ENCODE measurements around the gene CORO2B. TPM values are rescaled to one million over a fixed set of nuclear protein-coding genes. Genes with fewer than 3 reads are reported as not detected.

CORO2B gene
- polyA plus RNA-seq, 1 of the 3 experiments (the other 2 are of a cell fraction) = 3.6 TPM

DNA sequence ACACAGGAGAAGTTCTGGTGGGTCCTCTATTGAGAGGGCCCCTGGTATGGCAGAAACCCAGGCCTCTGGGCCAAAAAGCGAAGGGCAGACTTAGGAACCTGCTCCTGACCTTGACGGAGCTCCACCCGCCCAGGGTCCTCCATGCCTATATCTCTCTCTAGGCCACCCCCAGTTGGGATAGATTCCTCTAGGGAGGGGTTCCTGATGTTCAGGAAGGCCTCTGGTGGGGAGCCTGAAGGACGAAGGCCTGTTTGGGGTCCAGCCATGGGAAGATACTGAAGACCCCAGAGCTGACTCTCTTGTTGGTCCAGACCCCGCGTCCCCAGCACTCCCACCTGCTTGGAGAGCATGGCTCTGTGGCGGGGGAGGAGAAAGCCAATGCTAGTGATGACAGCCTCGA lies 104.2 kb downstream of the CORO2B start:
- Histone ChIP-seq H3K36me3 (replicated peaks in 1 of 2; ENCODE audit: control insufficient read depth in 1 of 2, insufficient read depth in 2 of 2, low read length in 1 of 2) (no peaks in the 10 kb centered on the region), H3K9ac (no peak overlapping the region), H3K9me3 (no peaks in the 10 kb centered on the region), H3K4me3 (ENCODE audit: low read depth in 2 of 2, low read length in 1 of 2) (no peak overlapping the region), H3K79me2 (ENCODE audit: insufficient read depth) (no peaks in the 10 kb centered on the region), H2AFZ (ENCODE audit: low read depth) (no peak overlapping the region), H3K4me2 (no peak overlapping the region), H3K4me1 (ENCODE audit: control insufficient read depth in 1 of 2, insufficient read depth in 2 of 2, low read depth in 1 of 2, low read length in 1 of 2) (peaks cover 0 to 4% of the 10 kb centered on the region in 2 experiments; a peak in 1 of 4 replicates), H3K27ac (ENCODE audit: low read depth in 2 of 2, low read length in 1 of 2) (no peak overlapping the region), H3K9me2 (no peaks in the 10 kb centered on the region), H3F3A (replicated peaks; ENCODE audit: insufficient read depth) (no peaks in the 10 kb centered on the region), H4K20me1 (ENCODE audit: insufficient read depth) (no peaks in the 10 kb centered on the region), H3K27me3 (ENCODE audit: insufficient read depth) (no peaks in the 10 kb centered on the region)
- TF ChIP-seq NFIC (IDR thresholded peaks at IDR 0.05; ENCODE audit: borderline replicate concordance) (no peak), YY1 (IDR thresholded peaks at IDR 0.05; ENCODE audit: low read depth) (no peak), FOXM1 (IDR thresholded peaks at IDR 0.05; ENCODE audit: low read depth) (no peak), MXI1 (IDR thresholded peaks at IDR 0.05; ENCODE audit: low read depth, low read length) (no peak), TCF12 (IDR thresholded peaks at IDR 0.05) (no peak), POLR2AphosphoS5 (IDR thresholded peaks at IDR 0.05; ENCODE audit: low read depth, low read length) (no peak), REST (IDR thresholded peaks at IDR 0.05; ENCODE audit: low read depth, low read length) (no peak), FOSL2 (IDR thresholded peaks at IDR 0.05; ENCODE audit: borderline replicate concordance, low read depth) (no peak), MEF2A (IDR thresholded peaks at IDR 0.05; ENCODE audit: borderline replicate concordance, low read depth) (no peak), RCOR1 (IDR thresholded peaks at IDR 0.05; ENCODE audit: low read length) (no peak), TEAD4 (IDR thresholded peaks at IDR 0.05; ENCODE audit: borderline replicate concordance, insufficient read depth) (no peak), GABPA (IDR thresholded peaks at IDR 0.05; ENCODE audit: low read depth) (no peak), USF1 (IDR thresholded peaks at IDR 0.05; ENCODE audit: borderline replicate concordance, low read depth) (no peak), EP300 (IDR thresholded peaks at IDR 0.05; ENCODE audit: borderline replicate concordance in 1 of 2, low read depth in 1 of 2, low read length in 1 of 2) (no peak), CHD2 (IDR thresholded peaks at IDR 0.05; ENCODE audit: low read length, partially characterized antibody) (no peak), JUND (IDR thresholded peaks at IDR 0.05) (no peak), RAD21 (IDR thresholded peaks at IDR 0.05; ENCODE audit: low read length) (no peak), RFX5 (IDR thresholded peaks at IDR 0.05; ENCODE audit: low read length) (no peak)
- TF ChIP-seq, protein P1, sequence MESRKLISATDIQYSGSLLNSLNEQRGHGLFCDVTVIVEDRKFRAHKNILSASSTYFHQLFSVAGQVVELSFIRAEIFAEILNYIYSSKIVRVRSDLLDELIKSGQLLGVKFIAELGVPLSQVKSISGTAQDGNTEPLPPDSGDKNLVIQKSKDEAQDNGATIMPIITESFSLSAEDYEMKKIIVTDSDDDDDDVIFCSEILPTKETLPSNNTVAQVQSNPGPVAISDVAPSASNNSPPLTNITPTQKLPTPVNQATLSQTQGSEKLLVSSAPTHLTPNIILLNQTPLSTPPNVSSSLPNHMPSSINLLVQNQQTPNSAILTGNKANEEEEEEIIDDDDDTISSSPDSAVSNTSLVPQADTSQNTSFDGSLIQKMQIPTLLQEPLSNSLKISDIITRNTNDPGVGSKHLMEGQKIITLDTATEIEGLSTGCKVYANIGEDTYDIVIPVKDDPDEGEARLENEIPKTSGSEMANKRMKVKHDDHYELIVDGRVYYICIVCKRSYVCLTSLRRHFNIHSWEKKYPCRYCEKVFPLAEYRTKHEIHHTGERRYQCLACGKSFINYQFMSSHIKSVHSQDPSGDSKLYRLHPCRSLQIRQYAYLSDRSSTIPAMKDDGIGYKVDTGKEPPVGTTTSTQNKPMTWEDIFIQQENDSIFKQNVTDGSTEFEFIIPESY (IDR thresholded peaks at IDR 0.05; ENCODE audit: borderline replicate concordance, low read depth) = no peak
- ChIA-PET CTCF (interaction anchor here (1.3 to 32.6 kb wide), 4 partner anchors 9 to 193 kb away, joined by 4 to 464 read pairs (median 37); no protein-coding TSS in a partner anchor), POLR2A (no interaction called here)
- WGBS (ENCODE audit: low lambda C conversion rate) = 72% methylated on average over 5 of the region's 8 CpGs
- no peak for DNase-seq
